CD14-positive monocyte (primary cell): Measurements from ENCODE around the gene DHRS7. TPM values are rescaled to one million over a fixed set of nuclear protein-coding genes. Genes with fewer than 3 reads are reported as not detected.

ENCODE experiments used
- DNase-seq, 3 donors: peaks; one replicate each; pipeline ENCODE4 v3.0.0-alpha.2; 2011 to 2022
- H2AFZ ChIP-seq: 2 replicates; pipeline ENCODE4 v1.6.0; 2012; ENCODE audit warnings: mild to moderate bottlenecking, low read depth, low read length, inconsistent platforms; ENCODE audit not compliant: insufficient read depth, poor library complexity, severe bottlenecking
- H3K27ac ChIP-seq, 2 donors: 1 replicate in 1 of 2; 2 replicates in 1 of 2; pipeline ENCODE4 v1.5.1; 2012 to 2013; ENCODE audit warnings: low read length in 2 of 2, control low read depth in 1 of 2, inconsistent platforms in 1 of 2, low read depth in 1 of 2, mild to moderate bottlenecking in 1 of 2
- H3K27me3 ChIP-seq, 2 donors: one replicate each; pipeline versions ENCODE4 v1.6.0 to v1.6.1; 2011 to 2013; ENCODE audit warnings: low read length in 2 of 2; ENCODE audit not compliant: control insufficient read depth in 2 of 2, insufficient read depth in 2 of 2
- H3K36me3 ChIP-seq, 2 donors: replicated peaks in 1 of 2; 1 replicate in 1 of 2; 2 replicates in 1 of 2; pipeline versions ENCODE4 v1.5.1 to v1.6.1; 2012 to 2013; ENCODE audit warnings: low read length in 2 of 2, control low read depth in 1 of 2, inconsistent platforms in 1 of 2, mild to moderate bottlenecking in 1 of 2; ENCODE audit not compliant: insufficient read depth in 2 of 2, control insufficient read depth in 1 of 2
- H3K4me1 ChIP-seq, 2 donors: 1 replicate in 1 of 2; 2 replicates in 1 of 2; pipeline versions ENCODE4 v1.5.1 to v1.6.1; 2012 to 2013; ENCODE audit warnings: low read length in 2 of 2, control low read depth in 1 of 2, inconsistent platforms in 1 of 2, mild to moderate bottlenecking in 1 of 2, moderate library complexity in 1 of 2; ENCODE audit not compliant: insufficient read depth in 2 of 2, control insufficient read depth in 1 of 2
- H3K4me2 ChIP-seq: replicated peaks from 2 replicates; pipeline ENCODE3; 2012; ENCODE audit warnings: low read length, moderate library complexity, mild to moderate bottlenecking; ENCODE audit not compliant: poor library complexity, severe bottlenecking; ENCODE audit errors: extremely low read depth
- H3K4me3 ChIP-seq, 3 experiments: fragments of 200-600 bp in 1 of 3; sonication (generic) in 1 of 3; replicated peaks in 1 of 3; 1 replicate in 2 of 3; 2 replicates in 1 of 3; pipeline ENCODE4 v1.5.1; 2011 to 2013; ENCODE audit warnings: low read length in 3 of 3, mild to moderate bottlenecking in 3 of 3, control low read depth in 2 of 3, low read depth in 2 of 3, inconsistent platforms in 1 of 3, moderate library complexity in 1 of 3
- H3K79me2 ChIP-seq: 2 replicates; pipeline ENCODE4 v1.6.0; 2012; ENCODE audit warnings: mild to moderate bottlenecking, control low read depth, inconsistent platforms, low read length, moderate library complexity; ENCODE audit not compliant: insufficient read depth
- H3K9ac ChIP-seq: 2 replicates; pipeline ENCODE4 v1.6.0; 2017; ENCODE audit warnings: low read length, mild to moderate bottlenecking; ENCODE audit not compliant: insufficient read depth, poor library complexity, severe bottlenecking
- H3K9me3 ChIP-seq, 2 donors: replicated peaks in 1 of 2; 1 replicate in 1 of 2; 2 replicates in 1 of 2; pipeline versions ENCODE4 v1.5.1 to v1.6.1; 2012 to 2013; ENCODE audit warnings: low read length in 2 of 2, control low read depth in 1 of 2; ENCODE audit not compliant: control insufficient read depth in 1 of 2, insufficient read depth in 1 of 2
- H4K20me1 ChIP-seq: 2 replicates; pipeline ENCODE4 v1.6.0; 2012; ENCODE audit warnings: mild to moderate bottlenecking, low read length, control low read depth, moderate library complexity; ENCODE audit not compliant: insufficient read depth
- H3K27ac Mint-ChIP-seq, 7 donors: one replicate each; pipeline ENCODE4 v1.8.0; 2020; ENCODE audit warnings: mild to moderate bottlenecking in 7 of 7, mixed read lengths in 7 of 7, moderate library complexity in 6 of 7, inconsistent platforms in 2 of 7
- H3K27me3 Mint-ChIP-seq, 3 donors: one replicate each; pipeline ENCODE4 v1.8.0; 2021 to 2022; ENCODE audit warnings: low read depth in 3 of 3, mild to moderate bottlenecking in 3 of 3, mixed read lengths in 3 of 3, moderate library complexity in 3 of 3, inconsistent platforms in 1 of 3
- H3K36me3 Mint-ChIP-seq, 2 donors: one replicate each; pipeline ENCODE4 v1.8.0; 2020; ENCODE audit warnings: mixed read lengths in 2 of 2, inconsistent platforms in 1 of 2, mild to moderate bottlenecking in 1 of 2
- H3K4me1 Mint-ChIP-seq: one replicate; pipeline ENCODE4 v1.8.0; 2020; ENCODE audit warnings: mild to moderate bottlenecking, mixed read lengths
- H3K4me3 Mint-ChIP-seq, 2 donors: one replicate each; pipeline ENCODE4 v1.8.0; 2020; ENCODE audit warnings: mild to moderate bottlenecking in 2 of 2, mixed read lengths in 2 of 2, moderate library complexity in 1 of 2
- H3K9me3 Mint-ChIP-seq, 7 donors: one replicate each; pipeline ENCODE4 v1.8.0; 2020 to 2022; ENCODE audit warnings: mixed read lengths in 7 of 7, mild to moderate bottlenecking in 6 of 7, moderate library complexity in 6 of 7, inconsistent platforms in 2 of 7
- WGBS: methylation state at CpG from one replicate; pipeline ENCODE4 v1.1.5; 2013; ENCODE audit warnings: missing lambda C conversion rate; ENCODE audit not compliant: insufficient coverage; 5-methylcytosine and 5-hydroxymethylcytosine counted together
- intact Hi-C, 2 donors: fragments of 100-400 bp; cut with micrococcal nuclease; formaldehyde crosslinking; loops; one replicate each; pipeline versions ENCODE4 v1.15.0 to v1.15.1; 2023
- polyA plus RNA-seq, 3 donors: library from polyadenylated mRNA; depleted of rRNA in 1 of 3; unstranded in 2 of 3; stranded (reverse) in 1 of 3; fragments of 300-500 nt in 2 of 3; fragments of >200 nt in 1 of 3; fragmentation: Illumina TruSeq in 2 of 3; gene quantifications; 1 replicate in 2 of 3; 2 replicates in 1 of 3; pipeline ENCODE4 v1.2.3, GENCODE V29; 2012 to 2021
- TF ChIP-seq, protein P1 (sequence below): fragments of 200-600 bp; IDR thresholded peaks from one replicate; pipeline ENCODE4 v1.8.0; 2022; ENCODE audit warnings: antibody characterized with exemption, mild to moderate bottlenecking

The DHRS7 gene
- polyA plus RNA-seq, 3 donors, result 55.4 to 223 (median 218) TPM

DNA sequence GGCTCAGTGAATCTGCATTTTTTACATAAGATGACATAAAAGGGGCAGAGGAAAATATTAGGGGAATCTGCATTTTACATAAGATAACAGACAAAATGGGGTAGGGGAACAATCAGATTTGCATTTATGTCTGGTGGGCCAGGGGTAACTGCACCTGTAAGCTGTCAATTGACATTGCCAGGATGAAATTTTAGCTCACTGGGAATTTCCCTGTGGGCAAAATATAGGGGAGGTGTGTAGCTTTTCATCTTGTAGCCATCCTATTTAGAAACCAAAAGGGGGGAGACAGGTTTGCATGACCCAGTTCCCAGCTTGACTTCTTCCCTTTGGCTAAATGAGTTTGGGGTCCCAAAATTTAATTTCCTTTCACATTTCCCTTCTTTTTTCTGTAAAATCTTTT is 70.0 kb downstream of the DHRS7 start:
- peaks cover 36% of the 10 kb centered on the region for H3K4me1 Mint-ChIP-seq
- no peak for DNase-seq
- intact Hi-C loops, result loop anchor here (10.0 kb wide), 1 partner anchor 150 kb away; the partner anchor contains the start of gene PPM1A (in 2 of the 2)

GRCh38 chr14:60094306-60094897 is 70.8 kb downstream of the DHRS7 start:
- H3K4me1 ChIP-seq, result peaks cover 20 to 35% of the 10 kb centered on the region in 2 donors
- H3K9me3 ChIP-seq, result no peaks in the 10 kb centered on the region
- peaks cover 0 to 3% (median 0%) of the 10 kb centered on the region in 7 donors for H3K9me3 Mint-ChIP-seq
- H3K27ac Mint-ChIP-seq, result peak overlapping the region in 6 of 7 donors; percentile 15 to 95 (median 52)
- H3K4me2 ChIP-seq, result peak overlapping the region; percentile 85
- peaks cover 35% of the 10 kb centered on the region for H3K4me1 Mint-ChIP-seq
- H3K4me3 Mint-ChIP-seq, result no peak overlapping the region
- H3K79me2 ChIP-seq, result peaks cover 69% of the 10 kb centered on the region
- intact Hi-C loops, result loop anchor here (5.0 to 10.0 kb wide), 3 partner anchors 68 to 1008 kb away; partner anchors contain the start of gene PPM1A (in 2 of the 2)
- H3K4me3 ChIP-seq, result peak overlapping the region in 1 of 3 experiments; percentile 87
- no peak overlapping the region for H2AFZ ChIP-seq
- no peak overlapping the region for H3K9ac ChIP-seq
- H3K36me3 Mint-ChIP-seq, result peaks cover 20% of the 10 kb centered on the region in 2 donors
- H4K20me1 ChIP-seq, result no peaks in the 10 kb centered on the region
- H3K27me3 ChIP-seq, result no peaks in the 10 kb centered on the region
- H3K27ac ChIP-seq, result peak overlapping the region in 1 of 2 donors; percentile 97
- no peaks in the 10 kb centered on the region for H3K27me3 Mint-ChIP-seq
- H3K36me3 ChIP-seq, result peaks cover 7 to 15% of the 10 kb centered on the region in 2 donors
- TF ChIP-seq, protein P1, sequence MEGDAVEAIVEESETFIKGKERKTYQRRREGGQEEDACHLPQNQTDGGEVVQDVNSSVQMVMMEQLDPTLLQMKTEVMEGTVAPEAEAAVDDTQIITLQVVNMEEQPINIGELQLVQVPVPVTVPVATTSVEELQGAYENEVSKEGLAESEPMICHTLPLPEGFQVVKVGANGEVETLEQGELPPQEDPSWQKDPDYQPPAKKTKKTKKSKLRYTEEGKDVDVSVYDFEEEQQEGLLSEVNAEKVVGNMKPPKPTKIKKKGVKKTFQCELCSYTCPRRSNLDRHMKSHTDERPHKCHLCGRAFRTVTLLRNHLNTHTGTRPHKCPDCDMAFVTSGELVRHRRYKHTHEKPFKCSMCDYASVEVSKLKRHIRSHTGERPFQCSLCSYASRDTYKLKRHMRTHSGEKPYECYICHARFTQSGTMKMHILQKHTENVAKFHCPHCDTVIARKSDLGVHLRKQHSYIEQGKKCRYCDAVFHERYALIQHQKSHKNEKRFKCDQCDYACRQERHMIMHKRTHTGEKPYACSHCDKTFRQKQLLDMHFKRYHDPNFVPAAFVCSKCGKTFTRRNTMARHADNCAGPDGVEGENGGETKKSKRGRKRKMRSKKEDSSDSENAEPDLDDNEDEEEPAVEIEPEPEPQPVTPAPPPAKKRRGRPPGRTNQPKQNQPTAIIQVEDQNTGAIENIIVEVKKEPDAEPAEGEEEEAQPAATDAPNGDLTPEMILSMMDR, result no peak
- 60% methylated on average over 4 of the region's 5 CpGs for WGBS
- peak in 1 of 3 donors; percentile 6 for DNase-seq

More for the DNA sequence above, 70.0 kb downstream of the DHRS7 start:
- H3K36me3 Mint-ChIP-seq, result peaks cover 20 to 24% of the 10 kb centered on the region in 2 donors
- H2AFZ ChIP-seq, result no peak overlapping the region
- H3K4me1 ChIP-seq, result peaks cover 20 to 35% of the 10 kb centered on the region in 2 donors
- peaks cover 0 to 3% (median 0%) of the 10 kb centered on the region in 7 donors for H3K9me3 Mint-ChIP-seq
- no peaks in the 10 kb centered on the region for H3K27me3 Mint-ChIP-seq
- H3K9ac ChIP-seq, result no peak overlapping the region
- H4K20me1 ChIP-seq, result no peaks in the 10 kb centered on the region
- no peak overlapping the region for H3K27ac ChIP-seq
- no peaks in the 10 kb centered on the region for H3K27me3 ChIP-seq
- no peaks in the 10 kb centered on the region for H3K9me3 ChIP-seq
- peaks cover 7 to 15% of the 10 kb centered on the region in 2 donors for H3K36me3 ChIP-seq
- TF ChIP-seq, protein P1, result no peak
- H3K27ac Mint-ChIP-seq, result no peak overlapping the region
- peaks cover 77% of the 10 kb centered on the region for H3K79me2 ChIP-seq
- H3K4me3 Mint-ChIP-seq, result no peak overlapping the region
- H3K4me3 ChIP-seq, result no peak overlapping the region
- H3K4me2 ChIP-seq, result no peak overlapping the region

Other genes with a start within 250 kb of the DHRS7 start
- not detected for gene LRRC9, start 245.3 kb downstream of the DHRS7 start, polyA plus RNA-seq
- 10 to 100 TPM; 13.1 to 18.4 (median 16.7) TPM for gene PCNX4, start 73.5 kb downstream of the DHRS7 start, polyA plus RNA-seq
- gene PPM1A, start 83.8 kb upstream of the DHRS7 start, polyA plus RNA-seq, result 10 to 100 TPM; 18.4 to 34.1 (median 21.5) TPM